Left ventricle myocardium inferior (tissue), 1 donor: ENCODE results near the gene FBXW11. TPM values are rescaled to one million over a fixed set of nuclear protein-coding genes. Genes with fewer than 3 reads are reported as not detected.
"Not testable (repeated sequence)": the region's sequence is repeated elsewhere in the genome, so short reads cannot be mapped to it uniquely, and the experiment has no call there.

ENCODE experiments used
- DNase-seq: peaks from one replicate; pipeline ENCODE4 v3.0.0-alpha.2; 2020
- H3K27ac ChIP-seq: fragments of 200-600 bp; replicated peaks from 2 replicates; pipeline ENCODE4 v1.8.0; 2021
- H3K27me3 ChIP-seq: fragments of 200-600 bp; 2 replicates; pipeline ENCODE4 v1.8.0; 2021; ENCODE audit warnings: low read depth
- H3K36me3 ChIP-seq: fragments of 200-600 bp; 2 replicates; pipeline ENCODE4 v1.8.0; 2021
- H3K4me1 ChIP-seq: fragments of 200-600 bp; 2 replicates; pipeline ENCODE4 v1.8.0; 2021
- H3K4me3 ChIP-seq: fragments of 200-600 bp; 2 replicates; pipeline ENCODE4 v1.8.0; 2021; ENCODE audit warnings: mild to moderate bottlenecking, moderate library complexity
- H3K9me3 ChIP-seq: fragments of 200-600 bp; replicated peaks from 2 replicates; pipeline ENCODE4 v1.8.0; 2021
- CTCF ChIP-seq: fragments of 200-600 bp; IDR thresholded peaks from 2 replicates; pipeline ENCODE4 v1.8.0; 2021; ENCODE audit warnings: antibody characterized with exemption, mild to moderate bottlenecking, borderline replicate concordance
- intact Hi-C: fragments of 100-400 bp; cut with micrococcal nuclease; formaldehyde crosslinking; loops from one replicate; pipeline ENCODE4 v1.11.0; 2022
- total RNA-seq: library from RNA; stranded (reverse); fragmentation: NEBNext Ultra II Directional; extraction: Animal tissue kit (Norgen Biotek cat#: 25700); gene quantifications from one replicate; pipeline ENCODE4 v1.2.1, GENCODE V29; 2021
- donor health status: DM: no; HTN: yes; CAD: no; lungs with severe emphysema.

Gene FBXW11
- total RNA-seq, 1 donor from 2014 or later = 69.0 TPM

GRCh38 chr5:171978016-171978415, 28.4 kb downstream of the FBXW11 start:
- no peak for TF ChIP-seq CTCF
- intact Hi-C loops = no loop called here
- H3K27me3 ChIP-seq = no peaks in the 10 kb centered on the region
- H3K4me1 ChIP-seq = peaks cover 50% of the 10 kb centered on the region
- peaks cover 36% of the 10 kb centered on the region for H3K9me3 ChIP-seq
- H3K27ac ChIP-seq = no peak overlapping the region
- no peak overlapping the region for H3K4me3 ChIP-seq
- no peak for DNase-seq
- H3K36me3 ChIP-seq = peaks cover 3% of the 10 kb centered on the region

- Histone ChIP-seq H3K9me3 (peaks cover 36% of the 10 kb centered on the region), H3K4me1 (peaks cover 49% of the 10 kb centered on the region)
- intact Hi-C loops, DNase-seq, H3K27me3 ChIP-seq, H3K36me3 ChIP-seq, H3K27ac ChIP-seq, H3K4me3 ChIP-seq: not testable (repeated sequence)
Observed at GRCh38 chr5:171977244-171977950, 29.0 kb downstream of the FBXW11 start.

- Histone ChIP-seq H3K4me3 (no peak overlapping the region), H3K36me3 (peaks cover 3% of the 10 kb centered on the region), H3K9me3 (peaks cover 35% of the 10 kb centered on the region), H3K27ac (no peak overlapping the region), H3K27me3 (no peaks in the 10 kb centered on the region), H3K4me1 (peaks cover 56% of the 10 kb centered on the region)
- intact Hi-C loops = no loop called here
- DNase-seq = no peak
- no peak for TF ChIP-seq CTCF
Observed at GRCh38 chr5:171975877-171976667, 30.4 kb downstream of the FBXW11 start.

GRCh38 chr5:171975262-171975876, 31.1 kb downstream of the FBXW11 start:
- H3K4me3 ChIP-seq = no peak overlapping the region
- peaks cover 3% of the 10 kb centered on the region for H3K36me3 ChIP-seq
- intact Hi-C loops = no loop called here
- no peak for TF ChIP-seq CTCF
- DNase-seq = no peak
- peaks cover 63% of the 10 kb centered on the region for H3K4me1 ChIP-seq
- H3K27me3 ChIP-seq = no peaks in the 10 kb centered on the region
- peaks cover 28% of the 10 kb centered on the region for H3K9me3 ChIP-seq
- H3K27ac ChIP-seq = no peak overlapping the region

- Histone ChIP-seq H3K36me3 (no peaks in the 10 kb centered on the region), H3K4me3 (no peak overlapping the region), H3K27ac (no peak overlapping the region), H3K9me3 (no peaks in the 10 kb centered on the region), H3K27me3 (no peaks in the 10 kb centered on the region), H3K4me1 (peaks cover 62% of the 10 kb centered on the region)
- DNase-seq = no peak
- TF ChIP-seq CTCF = no peak
- intact Hi-C loops = no loop called here
Observed at GRCh38 chr5:171970826-171971225, 35.6 kb downstream of the FBXW11 start.
